HPDE6-E6E7 (cell line): ENCODE data around the gene WDR86.

Experiments used
- DNase-seq: peaks from one replicate; pipeline ENCODE4 v3.0.0; 2011; ENCODE audit warnings: missing footprints; ENCODE audit errors: extremely low spot score

The WDR86 gene

DNA sequence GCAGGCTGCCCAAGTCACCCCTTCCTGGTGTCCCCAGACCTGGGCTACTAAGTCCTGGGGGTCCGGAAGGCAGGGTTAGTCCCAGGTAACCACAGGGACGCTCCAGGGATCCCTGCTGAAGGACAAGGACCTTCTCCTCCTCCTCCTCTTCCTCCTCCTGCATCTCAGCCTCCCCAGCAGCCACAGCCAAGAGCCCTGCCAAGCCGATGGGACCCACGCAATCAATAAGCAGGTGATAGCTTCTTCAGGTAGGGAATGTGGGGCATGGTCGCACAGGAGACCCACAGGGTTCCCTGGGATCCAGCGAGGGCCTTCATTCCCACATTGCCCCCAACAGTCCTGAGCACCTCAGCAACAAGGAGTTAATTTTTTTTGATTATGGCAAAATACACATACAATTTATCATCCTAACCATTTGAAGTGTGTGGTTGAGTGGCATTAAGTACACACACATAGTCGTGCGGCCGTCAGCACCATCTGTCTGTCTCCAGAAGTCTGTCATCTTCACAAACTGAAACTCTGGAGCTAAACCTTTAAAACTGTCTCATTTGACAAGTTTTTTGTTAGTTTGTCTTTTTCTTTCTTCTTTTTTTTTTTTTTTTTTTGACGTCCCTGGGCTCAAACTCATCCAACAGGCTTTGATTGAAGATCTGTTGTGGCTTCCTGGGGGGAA is 18.0 kb upstream of the WDR86 start:
- no peak for DNase-seq

DNA sequence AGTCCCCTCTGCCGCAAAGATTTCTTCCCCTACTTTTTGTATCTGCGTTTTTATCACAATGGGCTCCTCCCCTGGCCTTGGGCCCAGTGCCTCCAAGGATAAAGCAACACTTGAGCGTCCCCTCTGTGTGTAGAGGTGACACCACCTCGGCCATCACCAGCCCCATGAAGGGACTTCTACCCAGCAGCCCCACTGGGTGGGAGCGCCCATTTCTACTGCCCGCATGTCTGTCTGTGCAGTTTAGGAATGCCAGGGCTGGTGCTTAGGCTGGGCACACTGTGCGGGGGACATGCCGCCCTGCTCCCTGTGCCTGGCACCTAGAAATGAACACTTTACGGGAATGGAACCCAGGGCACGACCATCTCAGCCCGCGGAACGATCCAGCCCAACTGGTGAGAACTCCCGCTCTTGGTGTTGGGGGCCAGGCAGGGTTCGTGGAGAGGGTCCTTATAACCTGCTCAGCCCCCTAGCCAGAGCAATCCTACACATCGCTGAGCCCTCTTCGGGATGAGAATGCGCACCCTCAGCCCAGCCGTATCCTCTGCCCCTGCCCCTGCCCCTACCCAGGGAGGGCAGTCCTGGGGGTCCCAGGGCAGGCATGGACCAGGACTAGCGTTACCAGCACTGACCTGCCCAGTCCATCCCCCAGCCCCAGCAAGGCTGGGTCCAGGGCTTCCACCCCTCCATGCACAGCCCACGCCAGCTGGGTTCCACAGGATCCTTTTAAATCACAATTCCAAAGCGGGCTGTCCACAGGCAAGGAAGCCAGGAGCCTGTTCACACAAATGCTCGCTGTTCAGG is 17.3 kb upstream of the WDR86 start:
- no peak for DNase-seq

GRCh38 chr7:151426441-151426903 is 16.6 kb upstream of the WDR86 start:
- no peak for DNase-seq

GRCh38 chr7:151425670-151426440 is 16.0 kb upstream of the WDR86 start:
- no peak for DNase-seq

DNA sequence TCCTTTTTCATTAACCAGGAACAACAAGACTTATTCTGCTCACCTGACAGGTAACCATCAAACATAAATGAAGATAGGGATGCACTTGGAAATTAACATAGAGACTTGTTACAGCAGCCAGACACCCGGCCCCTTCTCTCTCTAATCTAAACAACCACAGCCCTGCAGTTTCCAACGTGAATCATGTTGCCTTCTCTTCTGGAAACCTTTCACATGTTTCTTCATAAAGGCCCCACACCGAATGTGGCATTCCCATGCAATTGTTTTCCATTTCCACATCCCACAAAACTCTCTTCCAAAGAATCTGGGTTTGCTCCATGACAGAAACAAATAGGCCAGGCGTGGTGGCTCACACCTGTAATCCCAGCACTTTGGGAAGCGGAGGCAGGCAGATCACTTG is 15.0 kb upstream of the WDR86 start:
- no peak for DNase-seq

- no peak for DNase-seq
These were observed 14.1 kb upstream of the WDR86 start for GRCh38 chr7:151423936-151424335.

- DNase-seq: no peak
These were observed 13.4 kb upstream of the WDR86 start for GRCh38 chr7:151423226-151423625.

- DNase-seq: no peak
These were observed 12.4 kb upstream of the WDR86 start for GRCh38 chr7:151422212-151422611.

DNA sequence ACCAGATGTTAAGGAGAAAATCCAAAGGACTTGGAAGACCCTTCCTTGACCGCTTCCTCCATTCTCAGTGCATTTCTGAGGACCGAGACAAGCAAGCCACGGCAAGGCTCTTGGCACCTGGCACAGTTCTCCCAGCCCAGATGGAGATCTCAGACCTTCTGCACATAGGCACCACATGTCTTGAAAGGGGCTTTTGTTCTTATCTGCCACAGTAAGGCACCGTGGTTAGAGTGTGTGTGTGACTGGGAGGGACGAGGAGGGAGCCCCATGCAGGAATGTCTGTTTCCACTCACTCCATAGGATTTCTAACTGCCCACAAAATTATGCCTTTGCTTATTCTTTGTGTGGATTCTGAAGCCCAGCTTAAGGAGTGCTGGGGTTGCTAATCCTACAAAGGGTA is 10.3 kb upstream of the WDR86 start:
- DNase-seq: no peak

GRCh38 chr7:151416941-151417315 is 7.1 kb upstream of the WDR86 start:
- no peak for DNase-seq

DNA sequence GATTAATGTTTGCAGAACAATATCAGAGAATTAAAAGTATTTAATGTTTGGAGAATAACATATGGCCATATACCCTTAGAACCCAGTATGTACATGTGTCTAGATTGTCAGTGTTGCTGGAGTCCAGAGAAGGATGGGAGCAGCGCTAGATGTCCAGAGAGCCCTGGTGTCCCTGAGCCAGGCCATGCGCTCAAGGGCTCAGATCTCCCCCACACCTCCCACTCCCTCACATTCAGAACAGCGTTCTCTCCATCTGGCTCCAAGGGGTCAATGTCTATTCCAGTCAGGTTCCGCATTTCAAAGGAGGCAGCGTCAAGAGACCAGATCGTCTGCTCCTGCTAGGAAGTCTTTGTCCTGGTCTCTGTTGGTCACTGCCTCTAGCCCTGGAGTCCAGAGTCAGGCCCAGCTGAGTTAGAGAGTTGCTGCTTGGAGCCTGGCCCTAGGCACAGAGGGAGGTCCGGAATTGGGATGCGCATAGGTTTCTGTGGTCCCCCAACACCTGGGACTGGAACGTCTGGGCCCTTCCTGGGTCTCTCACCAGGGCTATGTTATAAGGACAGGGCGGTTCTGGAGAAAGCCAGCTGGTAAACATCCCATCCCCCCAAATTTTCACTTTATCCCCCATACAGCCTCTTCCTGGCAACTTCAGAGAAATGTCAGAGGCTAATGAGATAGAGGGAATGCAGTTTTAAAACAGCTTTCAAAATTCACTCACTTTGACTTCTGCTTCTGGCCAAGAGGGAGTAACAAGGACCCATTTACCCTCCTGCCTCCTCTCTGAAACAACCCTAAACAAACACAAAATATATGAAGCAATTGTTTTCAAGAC is 6.5 kb upstream of the WDR86 start:
- DNase-seq: no peak

DNA sequence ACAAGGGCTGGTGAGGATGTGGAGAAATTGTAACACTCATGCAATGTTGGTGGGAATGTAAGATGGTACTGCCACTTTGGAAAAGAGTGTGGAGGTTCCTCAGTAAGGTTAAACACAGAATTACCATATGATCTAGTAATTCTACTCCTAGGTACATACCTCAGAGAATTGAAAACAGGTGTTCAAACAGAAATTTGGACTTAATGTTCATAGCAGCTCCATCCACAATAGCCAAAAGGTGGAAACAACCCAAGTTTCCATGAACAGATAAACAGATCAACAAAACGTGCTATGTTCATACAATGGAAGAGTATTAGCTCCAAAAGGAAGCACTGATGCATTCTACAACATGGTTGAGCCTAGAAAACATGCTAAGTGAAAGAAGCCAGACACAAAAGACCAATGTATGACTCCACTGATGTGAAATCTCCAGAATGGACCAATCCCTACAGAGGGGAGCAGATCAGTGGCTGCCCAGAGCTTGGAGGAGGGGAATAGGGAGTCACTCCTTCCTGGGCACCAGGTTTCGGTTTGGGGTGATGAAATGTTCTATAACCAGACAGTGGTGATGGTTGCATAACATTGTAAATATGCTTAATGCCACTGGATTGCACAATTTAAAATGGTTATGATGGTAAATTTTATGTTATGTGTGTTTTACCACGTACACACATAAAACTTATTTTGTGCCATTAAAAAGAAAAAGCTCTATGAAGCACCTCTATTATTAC is 5.7 kb upstream of the WDR86 start:
- DNase-seq: no peak

DNA sequence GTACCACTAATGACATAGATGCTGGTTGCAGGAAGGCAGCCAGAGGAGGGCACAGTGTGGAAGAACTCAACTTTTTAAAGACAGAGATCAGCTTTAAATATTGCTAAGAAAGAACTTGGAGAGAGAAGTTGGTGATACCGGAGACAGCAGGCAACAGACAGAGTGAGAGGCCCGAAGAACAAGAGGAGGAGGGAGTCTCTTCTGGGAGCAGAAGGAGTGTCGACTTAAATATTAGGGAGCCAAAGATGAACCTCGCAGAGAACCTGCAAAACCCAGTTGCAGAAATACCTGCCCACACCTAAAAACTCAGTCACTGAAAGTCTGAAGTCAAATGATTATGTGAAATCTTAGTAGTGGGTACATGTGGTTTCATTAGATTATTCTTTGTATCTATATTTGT is 3.4 kb upstream of the WDR86 start:
- no peak for DNase-seq

GRCh38 chr7:151412318-151412717 is 2.5 kb upstream of the WDR86 start:
- DNase-seq: no peak

GRCh38 chr7:151411551-151411950 is 1.7 kb upstream of the WDR86 start:
- no peak for DNase-seq

DNA sequence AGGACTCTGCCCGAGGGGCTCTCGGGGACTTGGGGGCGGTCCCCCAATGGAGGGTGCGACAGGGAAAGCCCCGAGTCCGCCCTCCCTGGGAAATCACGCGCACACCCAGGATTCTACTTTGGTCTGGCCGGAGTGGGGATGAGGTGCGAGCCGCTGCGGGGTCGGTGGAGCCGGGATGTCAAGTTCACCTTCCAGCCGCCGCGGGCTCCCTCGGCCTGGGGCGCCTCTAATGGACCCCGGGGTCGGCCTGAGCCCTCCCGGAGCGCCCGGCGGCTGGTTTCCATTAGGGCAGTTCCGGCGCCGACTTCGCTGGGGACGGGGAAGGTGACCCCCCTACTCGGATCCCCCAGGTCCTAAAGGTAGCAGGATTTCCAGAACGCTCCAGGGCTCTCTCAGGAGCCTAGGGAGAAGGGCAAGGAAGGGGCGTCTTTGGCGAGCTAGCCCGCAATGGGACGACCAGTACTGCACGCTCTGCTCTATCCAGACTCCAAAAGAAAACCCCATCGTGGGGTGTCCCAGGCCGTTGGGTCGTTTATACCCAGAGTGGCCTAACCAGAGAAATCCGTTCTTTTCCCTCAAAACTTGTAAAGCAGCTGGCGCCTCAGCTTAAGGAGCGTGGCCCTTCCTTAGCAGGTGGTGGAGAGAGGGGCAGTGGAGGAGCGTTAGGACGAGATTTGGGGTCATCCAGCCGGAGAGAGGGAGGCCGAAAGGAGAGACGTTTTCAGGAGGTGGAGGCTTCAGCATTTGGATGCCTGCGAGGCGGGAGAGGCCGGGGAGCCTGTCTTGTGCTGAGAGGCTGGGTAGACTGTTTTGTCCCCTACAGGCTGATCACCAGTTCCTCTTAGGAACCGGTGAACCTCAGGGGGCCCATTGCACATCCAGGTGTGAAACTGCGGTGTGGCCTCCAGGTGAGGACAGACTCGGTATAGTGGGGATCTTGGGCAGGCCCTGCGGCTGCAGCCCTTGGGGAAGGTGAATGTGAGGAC is 860 bp upstream of the WDR86 start:
- no peak for DNase-seq

DNA sequence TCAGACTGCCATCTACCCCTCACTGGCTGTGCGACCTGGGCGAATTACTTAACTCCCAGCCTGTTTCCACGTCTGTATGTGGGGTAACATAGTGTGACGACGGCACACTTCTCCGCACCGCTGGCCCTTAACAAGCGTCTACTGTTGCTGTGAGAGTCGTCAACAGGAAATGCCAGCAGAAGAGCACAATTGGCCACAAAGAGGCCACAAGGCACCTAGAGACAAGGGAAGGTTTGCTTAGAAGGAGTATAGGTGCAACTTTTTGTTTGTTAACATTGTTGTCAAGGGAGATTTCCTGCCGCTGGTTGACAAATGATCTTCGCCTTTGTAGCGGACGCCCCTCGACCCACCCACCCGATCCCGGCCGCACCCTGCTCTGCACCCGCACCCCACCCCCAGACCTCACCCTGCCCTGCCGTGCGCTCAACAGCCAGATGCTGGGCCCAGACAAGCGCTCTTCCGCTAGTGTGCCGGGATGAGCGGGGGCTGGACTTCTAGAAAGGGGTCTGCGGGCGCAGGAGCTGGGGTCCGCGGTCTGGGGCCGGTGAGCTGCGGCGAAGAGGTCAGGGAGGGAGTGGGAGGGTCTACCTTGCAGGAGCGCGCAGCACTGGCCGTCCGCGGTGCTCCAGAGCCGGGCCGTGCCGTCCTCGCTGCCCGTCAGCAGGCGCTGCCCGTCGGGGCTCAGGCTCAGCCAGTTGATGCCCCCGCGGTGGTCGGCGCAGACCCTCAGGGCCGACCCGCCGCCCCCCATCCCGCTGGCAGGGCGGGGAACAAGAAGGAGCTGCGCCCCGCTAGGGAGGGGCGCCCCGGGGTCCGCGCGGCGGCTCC is 785 bp downstream of the WDR86 start:
- no peak for DNase-seq

DNA sequence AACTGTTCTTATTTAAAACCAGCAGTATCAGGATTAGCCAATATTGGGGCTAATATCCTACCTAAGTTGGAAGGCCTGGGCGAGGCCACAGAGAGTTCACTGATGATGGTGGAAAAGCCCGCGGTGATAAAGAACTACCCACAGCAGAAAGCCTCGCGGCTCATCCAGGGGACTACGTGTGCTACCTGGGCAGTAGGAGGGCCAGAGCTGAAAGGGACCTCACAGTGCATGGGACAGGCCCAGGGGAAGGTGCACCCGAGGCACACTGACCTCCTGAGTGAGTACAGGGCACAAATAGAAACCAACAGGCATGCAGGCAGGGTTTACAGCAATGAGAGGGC is 1.4 kb downstream of the WDR86 start:
- DNase-seq: no peak
